ENCODE data around the gene CTSA. TPM values are rescaled to one million over a fixed set of nuclear protein-coding genes. Genes with fewer than 3 reads are reported as not detected.
A peak's percentile ranks its signal among the peaks of the same experiment; 100 is the strongest.
"Not testable (repeated sequence)": the region's sequence is repeated elsewhere in the genome, so short reads cannot be mapped to it uniquely, and the experiment has no call there.

CTSA gene
- total RNA-seq, 1 donor from 2014 or later = 160 TPM

DNA sequence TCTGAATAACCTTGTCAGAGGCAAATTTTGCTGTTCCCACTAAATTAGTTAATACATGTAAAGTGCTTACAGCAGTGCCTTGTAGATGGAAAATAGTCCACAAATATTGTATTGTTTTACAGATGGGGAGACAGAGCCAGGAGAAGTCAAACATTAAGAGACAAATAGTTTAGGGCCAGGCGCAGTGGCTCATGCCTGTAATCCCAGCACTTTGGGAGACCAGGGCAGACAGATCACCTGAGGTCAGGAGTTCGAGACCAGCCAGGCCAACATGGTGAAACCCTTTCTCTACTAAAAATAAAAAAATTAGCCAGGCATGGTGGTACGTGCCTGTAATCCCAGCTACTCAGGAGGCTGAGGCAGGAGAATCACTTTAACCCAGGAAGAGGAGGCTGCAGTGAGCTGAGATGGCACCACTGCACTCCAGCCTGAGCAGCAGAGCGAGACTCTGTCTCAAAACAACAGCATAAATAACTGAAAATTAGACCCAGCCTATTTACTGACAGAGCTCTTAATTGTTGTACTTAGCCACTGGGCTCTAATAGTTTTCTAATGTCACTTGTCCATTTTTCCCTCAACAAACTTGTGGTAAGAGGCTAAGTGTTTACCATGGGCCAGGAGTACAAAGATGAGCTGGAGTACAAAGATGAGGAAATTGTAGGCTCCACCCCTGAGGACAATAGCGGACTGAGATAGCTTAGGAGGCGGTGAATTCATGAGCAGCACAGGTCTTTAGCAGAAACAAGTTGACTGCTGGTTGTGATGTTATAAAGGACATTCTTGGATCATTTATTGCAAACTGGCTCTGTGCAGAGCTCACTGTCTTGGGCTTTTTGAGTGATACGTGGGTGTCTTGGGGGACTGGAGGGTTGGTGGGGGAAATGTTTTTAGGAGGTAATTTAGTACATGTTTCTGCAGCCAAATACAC, 27.3 kb upstream of the CTSA start:
- DNase-seq (ENCODE audit: low spot score) = no peak

GRCh38 chr20:45866454-45866853, 24.7 kb upstream of the CTSA start:
- no peak for DNase-seq (ENCODE audit: low spot score)

DNA sequence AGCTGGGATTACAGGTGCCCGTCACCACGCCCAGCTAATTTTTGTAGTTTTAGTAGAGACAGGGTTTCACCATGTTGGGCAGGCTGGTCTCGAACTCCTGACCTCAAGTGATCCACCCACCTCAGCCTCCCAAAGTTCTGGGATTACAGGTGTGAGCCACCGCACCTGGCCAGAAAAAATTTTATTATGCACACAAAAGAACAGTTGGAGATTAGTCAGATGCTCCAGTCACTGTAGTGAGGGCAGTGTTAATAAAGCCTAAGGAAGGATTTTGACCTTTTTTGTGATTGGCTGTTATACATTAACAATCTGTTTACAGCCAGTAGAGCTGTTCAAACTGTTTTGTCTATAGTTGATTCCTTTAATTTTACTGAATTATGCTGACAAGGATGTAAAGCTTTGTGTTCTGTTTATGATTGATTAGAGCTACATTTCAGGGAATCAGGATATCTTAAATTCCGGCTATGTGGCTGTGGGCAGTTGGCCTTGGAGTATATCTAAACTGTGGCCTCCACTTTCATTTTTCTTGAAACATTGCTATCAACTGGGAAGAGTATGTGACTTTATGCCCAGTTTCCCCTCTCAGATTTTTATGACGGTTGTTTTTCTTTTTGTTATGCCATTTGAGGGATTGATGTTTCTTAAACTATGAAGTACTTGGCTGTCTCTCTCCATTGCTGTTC, 23.9 kb upstream of the CTSA start:
- no peak for DNase-seq (ENCODE audit: low spot score)

GRCh38 chr20:45867819-45868176, 23.3 kb upstream of the CTSA start:
- no peak for DNase-seq (ENCODE audit: low spot score)

DNA sequence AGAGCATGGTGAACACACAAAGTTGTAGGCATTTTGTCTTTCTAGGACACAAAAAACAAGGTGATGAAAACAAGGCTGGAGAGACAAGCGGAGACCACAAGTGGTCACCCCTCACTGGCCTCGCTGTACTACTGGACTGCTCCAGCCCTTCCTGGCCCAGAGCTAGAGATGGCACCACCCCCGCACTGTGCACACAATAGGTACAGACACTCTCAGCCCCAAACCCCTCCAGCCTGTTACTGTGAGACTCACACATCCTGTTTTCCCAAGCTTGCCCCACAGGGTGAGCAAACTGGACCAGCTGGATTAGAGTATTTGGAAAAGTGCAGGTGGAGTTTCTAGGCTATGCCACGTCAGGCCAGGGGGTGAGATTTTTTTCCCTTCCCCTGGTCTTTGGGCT, 18.5 kb upstream of the CTSA start:
- no peak for DNase-seq (ENCODE audit: low spot score)

DNA sequence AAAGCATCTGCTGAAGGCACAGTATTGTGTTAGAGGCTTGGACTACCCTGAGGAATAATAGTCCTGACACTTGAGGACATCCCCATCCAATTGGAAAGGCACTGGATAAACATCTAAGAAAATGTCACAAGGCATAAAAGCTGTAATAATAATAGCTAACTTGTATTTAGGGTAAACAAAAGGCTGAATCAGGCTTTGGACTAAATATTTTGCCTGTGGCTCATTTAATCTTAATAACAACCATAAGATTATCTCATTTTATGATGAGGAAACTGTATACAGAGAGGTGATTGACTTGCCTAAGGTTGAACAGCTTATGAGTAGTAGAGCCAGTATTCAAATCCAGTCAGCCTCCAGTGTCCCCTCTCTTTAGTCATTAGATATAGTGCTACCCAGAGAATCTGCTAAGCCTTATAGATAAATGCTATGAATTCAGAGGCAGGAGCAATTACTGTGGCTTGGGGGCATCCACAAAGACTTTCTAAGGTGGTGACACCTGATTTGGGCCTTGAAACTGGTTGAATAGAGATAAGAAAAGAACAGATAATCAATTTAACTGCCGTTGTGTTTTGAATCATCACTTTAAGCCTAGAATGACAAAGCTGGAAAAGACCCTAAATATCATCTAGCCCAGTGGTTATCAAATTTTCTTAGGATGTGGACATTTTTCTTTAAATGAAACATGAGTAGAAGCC, 17.6 kb upstream of the CTSA start:
- no peak for DNase-seq (ENCODE audit: low spot score)

GRCh38 chr20:45874104-45874481, 17.0 kb upstream of the CTSA start:
- DNase-seq (ENCODE audit: low spot score) = not testable (repeated sequence)

GRCh38 chr20:45874576-45874975, 16.6 kb upstream of the CTSA start:
- no peak for DNase-seq (ENCODE audit: low spot score)

- DNase-seq (ENCODE audit: low spot score) = no peak
Observed at GRCh38 chr20:45878076-45878761, 12.9 kb upstream of the CTSA start.

GRCh38 chr20:45880988-45881788, 9.9 kb upstream of the CTSA start, which contains the start of gene ZSWIM1:
Gene ZSWIM1 (plus strand): TSS chr20:45881227. CDS start chr20:45882593, 1,366 bp downstream.
- DNase-seq (ENCODE audit: low spot score) = peak; percentile 99

GRCh38 chr20:45882469-45883099, 8.6 kb upstream of the CTSA start:
- DNase-seq (ENCODE audit: low spot score) = no peak

DNA sequence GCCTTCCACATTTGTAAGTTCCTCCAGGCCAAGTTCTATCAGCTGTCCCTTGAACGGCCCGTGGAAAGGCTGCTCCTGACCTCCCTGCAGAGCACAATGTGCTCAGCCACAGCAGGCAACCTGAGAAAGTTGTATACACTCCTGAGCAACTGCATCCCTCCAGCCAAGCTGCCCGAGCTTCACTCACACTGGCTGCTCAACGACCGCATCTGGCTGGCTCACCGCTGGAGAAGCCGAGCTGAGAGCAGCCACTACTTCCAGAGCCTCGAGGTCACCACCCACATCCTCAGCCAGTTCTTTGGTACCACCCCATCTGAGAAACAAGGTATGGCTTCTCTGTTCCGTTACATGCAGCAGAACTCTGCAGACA, 8.1 kb upstream of the CTSA start:
- DNase-seq (ENCODE audit: low spot score) = no peak

- DNase-seq (ENCODE audit: low spot score) = no peak
Observed at GRCh38 chr20:45886590-45887345, 4.4 kb upstream of the CTSA start.

DNA sequence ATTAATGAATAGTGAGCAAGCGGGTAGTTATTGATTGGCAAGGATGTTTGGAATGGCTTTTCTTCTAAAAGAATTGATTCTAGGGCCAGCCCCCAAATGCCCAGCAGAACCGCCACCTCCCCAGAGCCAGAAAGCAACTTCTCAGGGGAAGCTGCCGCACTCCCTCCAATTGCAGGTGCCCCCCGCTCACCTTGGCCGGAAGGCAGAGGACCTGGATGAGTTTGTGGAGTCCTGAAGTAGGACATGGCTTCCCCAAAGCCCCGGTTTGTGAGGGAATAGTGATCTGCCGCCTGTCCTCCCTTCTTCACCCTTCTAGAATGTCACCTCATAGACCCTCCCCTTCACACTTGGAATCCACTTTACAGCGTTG, 3.8 kb upstream of the CTSA start, which contains the start of gene SPATA25:
Gene SPATA25, minus strand, starts transcription at position 277 of the 370 bp plus-strand sequence. Its CDS starts 32 bp downstream, at position 245.
- DNase-seq (ENCODE audit: low spot score) = no peak

DNA sequence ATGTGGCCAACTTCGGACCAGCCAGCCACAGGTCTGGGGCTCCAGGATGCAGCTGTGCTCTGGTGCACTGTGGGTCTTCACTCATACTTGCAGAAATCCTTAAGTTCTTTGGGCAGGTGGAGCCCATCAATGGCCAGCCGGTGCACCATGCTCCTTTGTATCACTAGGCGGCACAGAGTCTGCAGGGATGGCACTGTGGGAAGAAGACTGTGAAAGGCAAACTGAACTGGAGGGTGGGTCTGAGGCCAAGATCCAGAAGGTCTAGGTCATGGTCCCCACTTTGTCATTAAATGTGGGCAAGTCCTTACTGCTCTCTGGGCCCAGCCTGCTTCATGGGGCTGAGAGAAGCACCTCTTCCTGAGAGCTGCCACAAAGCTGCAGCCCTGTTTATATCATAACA, 2.5 kb upstream of the CTSA start:
- no peak for DNase-seq (ENCODE audit: low spot score)

- no peak for DNase-seq (ENCODE audit: low spot score)
Observed at GRCh38 chr20:45890077-45890984, 804 bp upstream of the CTSA start.

- no peak for DNase-seq (ENCODE audit: low spot score)
Observed at GRCh38 chr20:45892049-45892825, 1.1 kb downstream of the CTSA start.

All from mesenteric fat pad (tissue), 1 donor.